Esophagus mucosa (tissue), 1 donor: ENCODE data around the gene RBBP8. TPM values are rescaled to one million over a fixed set of nuclear protein-coding genes. Genes with fewer than 3 reads are reported as not detected.
"Not testable (repeated sequence)": the region's sequence is repeated elsewhere in the genome, so short reads cannot be mapped to it uniquely, and the experiment has no call there.

Experiments used
- ATAC-seq: fragments of 200-7000 bp; cut with Tn5 transposase; one replicate; pipeline ENCODE4 v1.9.1; 2020
- total RNA-seq: library from RNA; stranded (reverse); gene quantifications from one replicate; pipeline ENCODE4 v1.2.4, GENCODE V29; 2023
- donor health status: DM: yes; HTN: yes; CAD: no.

Gene RBBP8
- 46.2 TPM for total RNA-seq

DNA sequence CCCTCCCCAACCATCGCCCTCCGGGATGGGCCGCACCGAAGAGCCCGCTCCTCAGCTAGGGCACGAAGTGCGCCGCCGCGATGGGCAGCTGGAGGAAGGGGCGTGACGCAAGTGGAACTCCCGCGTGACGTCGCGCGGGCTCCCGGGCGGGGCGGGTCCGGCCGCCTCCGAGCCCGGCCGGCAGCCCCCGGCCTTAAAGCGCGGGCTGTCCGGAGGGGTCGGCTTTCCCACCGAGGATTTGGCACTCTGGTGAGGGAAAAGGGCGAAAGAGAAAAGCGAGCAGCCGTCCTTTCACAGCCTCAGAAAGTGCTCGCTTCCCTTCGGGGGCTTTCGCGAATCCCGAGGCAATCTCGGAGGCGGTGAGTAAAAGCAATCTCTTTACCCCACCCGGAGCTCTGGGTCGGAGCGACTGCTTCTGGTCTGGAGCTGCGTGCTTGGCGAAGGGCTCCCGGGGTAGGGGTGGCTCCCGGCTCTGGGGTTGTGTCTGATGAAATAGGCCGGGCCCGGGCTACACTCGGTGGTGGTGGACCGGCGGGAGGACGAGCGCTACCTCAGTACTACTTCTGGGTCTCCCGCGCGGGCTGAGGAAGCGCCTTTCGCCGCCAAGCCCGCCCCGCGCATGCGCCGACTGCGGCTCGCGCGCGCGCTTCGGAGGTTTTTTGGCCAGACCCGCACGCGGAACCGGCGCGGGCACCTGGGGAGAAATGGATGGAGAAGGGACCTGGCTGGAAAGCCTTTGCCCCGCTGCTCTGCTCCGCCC lies at the start of gene RBBP8:
RBBP8 (plus strand) TSS at position 123 of the 760 bp plus-strand sequence. CDS start 3,524 bp downstream, outside the sequence.
- peak; percentile 86 for ATAC-seq

DNA sequence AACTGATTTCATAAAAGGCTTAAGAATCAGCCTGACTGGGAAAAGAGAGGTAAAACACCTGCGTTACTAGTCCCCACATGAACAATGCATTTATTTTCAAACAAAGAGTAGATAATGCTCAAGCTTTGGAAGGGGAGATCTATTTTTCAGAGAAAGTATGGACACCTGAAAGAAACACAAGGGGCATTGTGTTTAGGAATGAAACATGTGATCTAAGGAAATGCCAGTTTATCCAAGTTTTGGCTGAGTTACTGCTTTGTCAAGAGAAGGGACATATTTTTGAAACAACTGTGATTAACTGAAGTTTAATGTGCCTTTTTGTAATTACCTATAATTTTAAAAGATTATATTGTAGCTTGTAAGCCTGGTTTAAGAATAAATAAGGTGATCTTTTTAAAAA lies 49.3 kb upstream of the RBBP8 start:
- no peak for ATAC-seq

DNA sequence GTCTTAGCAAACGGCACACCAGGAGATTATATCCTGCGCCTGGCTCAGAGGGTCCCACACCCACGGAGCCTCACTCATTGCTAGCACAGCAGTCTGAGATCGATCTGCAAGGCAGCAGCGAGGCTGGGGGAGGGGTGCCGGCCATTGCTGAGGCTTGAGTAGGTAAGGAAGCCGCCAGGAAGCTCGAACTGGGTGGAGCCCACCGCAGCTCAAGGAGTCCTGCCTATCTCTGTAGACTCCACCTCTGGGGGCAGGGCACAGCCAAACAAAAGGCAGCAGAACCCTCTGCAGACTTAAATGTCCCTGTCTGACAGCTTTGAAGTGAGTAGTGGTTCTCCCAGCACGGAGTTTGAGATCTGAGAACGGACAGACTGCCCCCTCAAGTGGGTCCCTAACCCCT lies 47.4 kb upstream of the RBBP8 start:
- not testable (repeated sequence) for ATAC-seq

DNA sequence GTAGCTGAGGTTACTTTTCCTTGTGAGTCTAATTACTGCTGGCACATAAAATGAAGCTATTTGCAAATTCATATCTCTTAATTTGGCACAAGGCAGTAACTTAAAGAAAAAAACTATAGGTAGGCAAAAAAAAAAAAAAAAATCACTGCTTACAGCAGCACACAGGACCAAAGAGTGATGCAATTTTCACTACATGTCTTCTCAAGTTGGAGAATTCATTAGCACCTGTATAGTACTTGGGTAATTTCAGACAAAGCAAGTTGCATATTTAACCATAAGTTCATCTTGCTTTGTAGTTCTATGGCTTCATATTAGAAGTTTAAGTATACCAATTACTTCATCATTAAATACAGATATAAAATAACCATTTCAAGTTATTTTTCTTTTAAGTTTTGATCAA lies 33.7 kb upstream of the RBBP8 start:
- ATAC-seq, result peak; percentile 57

DNA sequence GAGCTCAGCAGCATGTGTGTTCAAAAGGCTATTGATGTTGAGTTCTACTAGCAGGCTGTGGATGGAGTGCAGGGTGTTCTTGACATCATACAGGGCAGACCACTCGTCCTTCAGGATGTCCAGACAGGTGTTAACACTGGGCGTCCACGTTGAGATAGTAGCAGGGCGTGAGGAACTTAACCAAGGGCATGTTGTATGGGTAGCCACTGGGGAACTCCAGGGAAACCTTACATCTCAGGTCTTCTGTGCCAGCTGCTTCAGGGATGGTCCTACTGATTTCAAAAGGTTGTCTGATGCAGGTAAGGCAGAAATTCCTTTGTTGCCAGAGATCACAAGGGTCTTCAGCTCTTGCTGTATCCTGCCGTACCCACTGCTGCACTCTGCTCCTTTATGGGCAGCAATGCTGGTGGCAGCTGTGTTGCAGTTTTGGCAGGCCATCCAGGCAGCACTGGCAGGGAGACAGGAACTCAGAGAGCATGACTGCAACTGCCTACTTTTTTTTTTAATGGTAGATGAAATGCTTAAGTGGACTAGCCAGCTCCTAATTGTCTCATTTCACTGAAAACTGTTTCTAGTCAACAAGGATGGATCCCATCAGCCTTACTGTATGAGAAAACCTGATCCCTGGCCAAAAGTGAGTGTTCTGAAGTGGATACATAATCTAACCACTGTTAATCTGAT lies 32.4 kb upstream of the RBBP8 start:
- ATAC-seq, result no peak

DNA sequence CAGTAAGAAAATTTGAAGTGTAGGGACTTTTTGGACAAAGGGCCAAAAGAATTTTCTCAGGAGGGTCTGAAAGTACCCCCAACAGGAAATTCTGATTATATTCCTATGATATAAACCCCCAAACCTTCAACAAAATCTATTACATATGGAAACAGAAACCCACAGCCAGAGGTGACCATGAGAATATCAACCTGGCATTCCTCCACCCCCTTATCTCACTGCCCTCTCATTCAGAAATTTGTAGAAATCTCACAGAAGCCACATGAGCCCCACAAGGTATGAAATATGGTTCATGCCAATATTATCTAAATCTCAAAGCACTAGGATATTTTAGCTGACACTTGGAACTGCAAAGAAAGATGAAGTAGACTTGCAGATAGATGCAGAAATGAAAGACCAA lies 31.0 kb upstream of the RBBP8 start:
- no peak for ATAC-seq

DNA sequence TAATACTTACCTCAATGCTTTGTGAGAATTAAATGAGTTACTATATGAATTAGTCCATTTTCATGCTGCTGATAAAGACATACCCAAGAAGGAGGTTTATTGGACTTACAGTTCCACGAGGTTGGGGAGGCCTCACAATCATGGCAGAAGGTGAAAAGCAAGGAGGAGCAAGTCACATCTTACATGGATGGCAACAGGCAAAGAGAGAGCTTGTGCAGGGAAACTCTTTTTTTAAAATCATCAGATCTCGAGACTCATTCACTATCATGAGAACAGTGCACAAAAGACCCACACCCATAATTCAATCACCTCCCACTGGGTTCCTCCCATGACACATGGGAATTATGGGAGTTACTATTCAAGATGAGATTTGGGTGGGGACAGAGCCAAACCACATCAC lies 29.9 kb upstream of the RBBP8 start:
- ATAC-seq, result not testable (repeated sequence)

DNA sequence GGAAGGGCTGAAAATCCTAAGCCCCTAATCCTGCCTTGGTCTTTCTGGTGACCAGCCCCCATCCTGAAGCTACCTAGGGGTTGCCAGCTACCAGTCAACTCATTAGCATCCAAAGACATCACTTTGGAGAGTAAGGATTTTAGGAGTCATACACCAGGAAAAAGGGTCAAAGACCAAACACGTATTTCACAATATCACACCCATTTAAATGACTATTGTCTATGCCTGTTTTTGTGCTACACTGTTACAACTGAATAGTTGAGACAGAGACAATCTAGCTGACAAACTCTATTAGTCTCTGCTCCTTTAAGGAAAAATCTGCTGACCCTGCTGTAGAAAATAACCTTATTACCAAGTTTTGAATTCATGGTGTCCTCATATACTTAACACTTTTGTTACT lies 21.0 kb upstream of the RBBP8 start:
- ATAC-seq, result no peak

DNA sequence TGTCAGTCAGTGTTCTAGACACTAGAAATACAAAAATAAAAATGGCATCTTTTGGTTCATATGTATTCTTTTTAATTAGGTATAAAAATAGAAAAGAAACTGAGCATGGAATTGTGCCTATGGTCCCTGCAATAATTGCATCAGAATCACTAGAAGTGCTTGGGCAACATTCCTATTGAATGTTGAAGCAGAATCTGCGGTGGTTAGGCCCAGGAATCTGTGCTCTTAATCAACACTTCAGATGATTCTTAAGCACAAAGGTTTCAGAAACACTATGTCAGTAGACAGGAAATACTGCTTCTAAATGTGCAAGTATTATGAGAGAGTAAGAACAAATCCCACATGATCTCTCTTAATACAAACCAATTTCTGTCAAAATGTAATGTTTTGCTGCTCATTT lies 20.3 kb upstream of the RBBP8 start:
- ATAC-seq, result peak; percentile 68

DNA sequence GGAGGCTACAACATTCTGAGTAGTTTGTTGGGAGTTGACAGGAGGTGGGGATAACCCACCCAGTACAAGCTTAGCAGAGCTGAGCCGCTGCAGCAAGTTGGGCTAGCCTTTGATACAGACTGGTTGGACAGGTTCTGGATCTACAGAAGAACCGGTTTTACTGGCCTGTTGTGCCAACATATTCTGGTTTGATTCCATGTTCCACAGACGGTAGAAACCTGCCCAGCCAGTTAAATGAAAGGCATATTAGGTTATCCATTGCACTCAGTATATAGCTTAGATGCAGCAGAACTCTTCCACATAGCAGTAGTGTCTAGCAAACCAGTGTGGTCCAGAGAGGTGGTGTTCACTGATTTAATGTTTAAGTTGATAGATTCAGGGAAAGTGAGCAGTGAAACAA lies 19.3 kb upstream of the RBBP8 start:
- ATAC-seq, result peak; percentile 98

DNA sequence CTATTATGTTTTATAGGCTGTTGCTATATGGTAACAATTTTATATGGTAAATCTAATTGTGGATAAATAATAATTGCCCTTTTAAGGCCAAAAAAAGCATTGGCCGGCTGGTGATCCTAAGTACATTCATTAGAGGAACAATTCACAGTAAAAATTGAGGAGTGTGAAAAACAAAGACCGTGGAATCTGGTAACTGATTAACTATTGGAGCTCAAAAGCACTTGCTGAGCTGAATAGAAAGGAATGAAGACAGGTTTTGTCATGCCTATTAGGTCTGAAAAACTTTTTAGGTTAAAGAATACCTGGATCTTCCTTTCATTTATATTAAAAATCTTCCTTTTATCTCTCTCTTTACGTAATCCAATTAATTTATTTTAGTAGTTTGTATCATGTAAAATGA lies 18.5 kb upstream of the RBBP8 start:
- ATAC-seq, result no peak

DNA sequence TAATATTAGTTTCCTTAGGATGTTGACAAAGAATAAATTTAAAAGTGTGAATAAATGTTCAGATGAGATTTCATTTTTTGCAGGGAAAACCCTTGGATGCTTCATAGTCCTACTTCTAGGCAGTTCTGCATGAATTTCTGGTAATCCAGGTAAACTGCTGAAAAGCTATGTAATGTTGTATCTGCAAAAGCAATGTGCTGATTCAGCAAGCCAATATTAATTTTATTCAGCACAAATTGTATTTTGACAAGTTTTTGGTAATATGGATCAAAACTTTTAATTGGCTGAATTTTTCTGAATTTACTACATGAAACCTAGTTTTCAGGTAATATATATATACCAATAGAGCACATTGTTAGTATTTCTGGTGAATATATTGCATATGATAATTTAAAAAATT lies 17.8 kb upstream of the RBBP8 start:
- no peak for ATAC-seq

DNA sequence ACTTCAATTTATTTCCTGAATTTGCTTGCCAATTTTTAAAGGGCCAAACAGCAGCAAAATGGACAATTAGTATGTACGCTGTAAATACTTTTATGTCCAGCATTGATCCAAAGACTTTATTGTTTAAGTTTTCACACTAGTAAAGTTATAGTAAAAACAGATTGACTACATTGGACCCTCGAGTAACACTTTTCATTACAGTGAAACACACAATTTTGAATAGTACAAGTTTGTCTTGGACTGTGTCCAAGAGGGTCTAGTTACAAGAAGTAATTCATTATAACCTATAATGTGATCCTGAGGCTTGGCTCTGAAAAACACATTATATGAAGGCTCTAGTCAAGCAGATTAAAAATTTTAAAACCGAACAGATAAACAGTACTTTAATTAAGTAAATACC lies 11.4 kb upstream of the RBBP8 start:
- ATAC-seq, result no peak

DNA sequence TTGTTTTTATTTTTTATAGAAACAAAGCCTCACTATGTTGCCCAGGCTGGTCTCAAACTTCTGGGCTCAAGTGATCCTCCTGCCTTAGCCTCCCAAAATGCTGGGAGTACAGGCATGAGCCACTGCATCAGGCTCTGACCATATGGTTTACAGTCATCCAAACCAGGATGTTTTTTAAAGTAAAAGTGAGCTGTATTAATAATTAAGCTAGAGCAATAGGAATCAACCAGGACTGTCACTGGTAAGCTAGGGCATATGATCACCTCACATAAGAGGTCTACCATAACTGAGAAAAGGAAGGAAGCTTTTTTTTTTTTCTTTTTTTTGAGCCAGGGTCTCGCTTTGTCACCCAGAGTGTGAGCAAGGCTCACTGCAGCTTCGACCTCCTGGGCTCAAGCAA lies 8.5 kb upstream of the RBBP8 start:
- no peak for ATAC-seq

DNA sequence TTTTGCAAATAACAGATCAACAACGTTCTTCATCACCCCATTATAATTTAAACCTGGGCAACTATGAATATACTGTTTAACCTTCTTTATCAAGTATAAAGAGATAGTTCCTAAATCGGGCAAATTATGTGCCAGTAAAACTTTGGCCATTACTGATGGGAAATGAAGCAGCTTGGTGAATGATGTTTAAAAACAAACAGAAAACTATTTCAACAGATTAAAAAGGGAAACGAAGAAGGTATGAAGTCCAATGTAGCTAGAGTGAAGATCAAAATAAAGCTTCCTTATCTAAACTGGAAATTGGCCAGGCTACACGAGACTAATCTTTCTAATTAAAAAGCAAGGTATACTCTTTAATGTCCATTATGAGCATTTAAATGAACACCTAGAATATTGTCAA lies 6.7 kb upstream of the RBBP8 start:
- ATAC-seq, result no peak

DNA sequence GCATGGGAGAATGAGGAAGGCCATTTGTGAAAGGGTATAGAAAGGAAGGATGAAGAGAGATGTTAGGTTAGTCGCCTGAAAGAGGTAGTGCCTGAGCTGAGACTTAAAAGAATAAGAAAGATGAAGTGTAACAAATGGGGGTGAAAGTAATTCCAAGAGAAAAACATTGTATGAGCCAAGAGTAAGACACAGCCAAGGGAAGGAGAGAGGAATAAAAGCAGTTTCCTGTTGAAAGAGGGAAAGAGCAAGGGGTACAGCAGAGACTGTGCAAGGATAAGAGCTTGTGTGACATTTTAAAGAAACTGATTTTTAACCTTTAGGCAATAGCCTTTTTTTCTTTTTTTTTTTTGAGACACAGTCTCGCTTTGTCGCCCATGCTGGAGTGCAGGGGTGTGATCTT lies 4.8 kb upstream of the RBBP8 start:
- no peak for ATAC-seq

DNA sequence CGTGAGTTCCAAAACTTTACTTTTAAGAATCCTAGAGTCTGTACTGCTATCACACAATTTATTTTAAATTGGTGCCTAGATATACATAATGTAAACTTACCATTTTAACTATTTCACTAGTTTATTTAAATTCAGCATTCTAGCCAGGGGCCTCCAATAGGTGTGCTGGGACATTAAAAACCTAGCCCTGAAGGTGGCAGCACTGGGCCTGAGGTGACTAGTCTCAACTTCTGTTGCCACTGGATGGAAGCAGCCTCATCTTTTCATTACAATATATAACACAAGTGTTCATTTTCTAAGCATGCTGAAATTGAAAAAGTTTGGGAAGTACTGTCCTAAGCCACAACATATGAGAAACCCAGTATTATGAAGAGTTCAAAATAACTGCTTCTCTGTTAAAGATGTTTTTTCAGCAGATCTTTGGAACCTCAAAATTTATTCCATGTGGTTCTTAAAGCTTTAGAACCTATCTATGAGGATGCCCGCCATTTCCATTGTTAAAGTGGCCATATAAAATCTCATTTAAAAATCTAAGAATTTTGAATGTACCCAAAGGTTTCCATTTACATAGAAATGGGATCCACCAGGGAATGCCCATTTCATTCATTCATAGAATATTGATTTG lies 2.9 kb upstream of the RBBP8 start:
- ATAC-seq, result peak; percentile 62

DNA sequence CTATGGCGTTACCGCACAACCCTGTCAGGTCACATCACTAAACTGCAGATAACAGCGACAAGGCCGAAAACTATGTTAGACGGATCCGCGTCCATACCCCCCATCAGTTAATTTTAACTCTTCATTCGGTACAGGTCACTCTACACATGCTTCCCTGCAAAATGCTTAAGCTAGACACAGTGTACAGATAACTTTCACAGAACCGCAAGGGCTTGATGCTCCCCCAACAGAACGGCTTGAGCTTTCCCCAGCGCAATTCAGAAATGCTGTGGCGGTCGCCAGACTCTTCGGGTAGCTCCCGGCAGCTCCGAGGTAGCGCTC lies 283 bp upstream of the RBBP8 start:
- no peak for ATAC-seq

DNA sequence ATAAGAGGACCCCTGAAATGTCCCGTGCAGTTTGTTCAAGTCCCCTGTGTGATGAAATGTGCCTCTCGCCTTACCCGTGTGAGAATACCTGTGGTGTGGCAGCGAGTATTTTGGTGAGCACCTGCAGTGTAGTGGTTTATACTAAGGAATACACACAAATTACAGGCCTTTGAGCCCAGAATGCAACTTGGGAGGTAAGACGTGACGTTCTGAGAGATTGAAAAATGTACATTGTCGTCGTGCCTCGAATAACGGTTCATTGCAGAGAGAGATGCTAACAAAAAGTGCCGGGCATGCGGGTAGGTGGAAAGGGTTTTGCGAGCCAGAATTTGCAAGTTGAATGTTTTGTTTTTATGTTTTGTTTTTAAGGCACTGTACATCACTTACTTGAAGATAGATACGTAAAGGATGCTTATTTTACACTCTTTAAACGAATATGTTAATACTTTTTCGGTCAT lies 867 bp downstream of the RBBP8 start:
- ATAC-seq, result no peak

DNA sequence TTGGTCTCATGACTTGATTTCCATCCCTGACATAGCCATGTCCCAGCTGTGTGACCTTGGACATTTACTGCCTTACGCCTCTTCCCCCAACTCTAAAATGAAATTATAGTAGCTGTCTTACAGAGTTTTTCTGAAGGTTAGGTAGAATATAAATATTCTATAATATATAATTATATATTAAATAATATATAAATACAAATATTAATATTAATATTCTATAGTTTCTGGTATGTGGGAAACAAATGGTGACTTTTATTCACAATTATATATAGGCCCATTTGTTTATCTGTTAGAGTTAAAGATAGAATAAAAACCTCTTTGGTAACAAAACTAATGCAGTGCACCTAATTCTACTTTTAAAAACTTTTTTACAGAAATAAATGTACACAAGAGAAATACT lies 1.7 kb downstream of the RBBP8 start:
- no peak for ATAC-seq

DNA sequence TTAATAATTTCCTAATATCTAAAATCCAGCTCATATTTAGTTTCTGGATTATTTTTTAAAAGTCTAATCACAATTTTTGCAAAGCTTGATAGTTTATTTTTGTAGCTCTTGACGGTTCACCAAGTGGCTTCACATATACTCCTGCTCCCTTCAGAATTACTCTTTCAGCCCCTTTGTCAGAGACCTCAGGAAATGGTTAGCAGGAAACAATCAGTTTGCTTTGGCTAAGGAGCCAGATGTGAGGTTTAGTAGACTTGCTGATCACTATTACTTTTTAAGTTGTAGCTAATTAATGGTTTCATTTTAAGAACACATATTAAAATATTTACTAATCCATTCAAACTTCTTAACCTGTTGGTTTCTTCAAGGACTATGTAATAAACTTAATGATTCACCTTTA lies 2.3 kb downstream of the RBBP8 start:
- ATAC-seq, result no peak

DNA sequence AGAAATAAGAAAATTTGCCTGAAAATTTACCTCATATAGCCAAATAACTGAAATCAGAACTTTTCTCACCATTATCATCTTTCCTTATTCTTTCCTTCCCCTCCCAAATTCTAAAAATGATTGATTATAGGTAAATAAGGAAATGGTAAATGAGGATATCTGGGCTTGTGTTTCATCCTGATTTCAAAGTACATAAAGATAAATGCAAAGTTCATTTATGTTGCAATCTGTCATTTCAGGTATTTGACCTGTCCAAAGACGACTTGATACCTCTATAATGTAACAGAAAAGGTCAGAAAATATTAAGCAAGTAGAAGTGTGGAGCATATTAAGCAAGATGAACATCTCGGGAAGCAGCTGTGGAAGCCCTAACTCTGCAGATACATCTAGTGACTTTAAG lies 3.4 kb downstream of the RBBP8 start:
- ATAC-seq, result no peak

DNA sequence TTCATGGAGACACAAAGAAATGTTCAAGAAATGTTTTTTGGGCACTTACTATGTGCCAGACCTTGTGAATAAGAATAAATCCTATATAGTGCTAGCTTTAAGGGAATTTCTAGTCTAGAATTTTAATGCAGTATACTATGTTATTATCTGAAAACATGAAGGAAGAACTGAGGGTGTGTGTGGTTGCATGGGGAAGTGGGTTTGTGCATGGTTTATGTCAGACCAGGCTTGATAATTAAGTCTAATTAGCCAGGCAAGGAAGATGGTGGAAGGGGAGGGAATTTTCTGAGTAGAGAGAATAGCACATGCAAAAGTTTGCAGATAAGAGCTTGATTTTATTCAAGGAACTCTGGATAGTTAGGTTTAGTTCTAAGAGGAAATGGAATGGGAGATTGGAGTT lies 6.5 kb downstream of the RBBP8 start:
- ATAC-seq, result no peak

DNA sequence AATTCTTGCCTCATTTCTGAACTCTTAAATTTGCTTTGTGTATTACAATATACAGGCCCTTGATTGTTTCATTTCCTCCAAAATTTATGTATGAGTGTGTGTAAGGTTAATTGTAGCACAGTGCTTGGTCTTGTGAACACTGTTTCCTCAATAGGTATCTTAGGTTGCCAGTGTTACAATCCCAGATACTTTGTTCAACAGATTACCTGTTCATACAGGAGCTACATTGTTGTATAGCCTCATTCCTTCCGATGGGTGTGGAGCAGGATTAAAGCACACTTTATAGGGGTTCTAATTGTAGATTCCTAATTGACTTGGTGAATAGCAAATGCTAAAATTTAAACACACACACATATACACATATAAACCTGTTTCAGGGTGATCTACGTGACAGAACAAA lies 10.7 kb downstream of the RBBP8 start:
- peak; percentile 93 for ATAC-seq
